ENCODE results near the gene PPARG.

The PPARG gene

DNA sequence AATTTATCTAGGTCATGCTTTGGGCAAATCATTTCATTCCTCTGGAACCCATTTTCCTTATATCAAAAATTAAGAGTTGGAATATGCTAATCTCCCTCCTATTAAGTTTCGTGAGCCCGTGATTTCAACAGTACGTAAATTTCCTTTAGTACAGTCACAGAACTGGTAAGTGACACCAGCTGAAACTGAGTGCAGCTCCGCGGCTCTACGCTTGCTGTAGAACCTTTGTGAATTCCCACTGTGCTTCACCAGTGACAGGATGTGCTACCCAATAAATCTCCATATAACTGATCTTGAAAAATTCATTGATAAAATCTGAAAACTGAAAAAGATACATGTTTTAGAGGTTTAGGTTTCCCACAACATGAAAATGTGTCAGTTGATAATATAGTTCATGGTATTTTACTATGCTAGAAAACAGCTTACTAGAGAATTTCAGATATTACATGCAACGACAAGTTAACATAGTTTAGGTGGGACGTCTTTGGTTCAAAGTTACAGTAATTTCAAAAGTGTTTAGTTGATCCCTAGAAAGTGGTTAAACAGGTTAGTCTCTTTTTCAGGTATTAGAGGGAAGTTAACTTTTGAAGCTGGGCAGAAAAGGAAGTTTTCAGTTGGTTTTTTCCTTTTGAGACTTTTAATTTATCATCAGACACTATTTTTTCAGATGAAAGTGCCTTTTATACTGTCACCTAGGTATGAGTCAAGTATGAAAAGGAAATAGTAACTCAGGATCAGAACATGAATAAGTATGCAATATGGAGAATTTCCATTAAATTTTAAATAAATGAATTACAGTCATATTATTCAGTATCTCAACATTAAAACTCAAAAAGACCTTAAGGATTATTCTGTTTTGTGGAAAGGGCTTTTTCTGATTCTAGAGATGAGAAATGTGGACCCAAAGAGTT, 57.0 kb downstream of the PPARG start:
- DNase-seq, result no peak

DNA sequence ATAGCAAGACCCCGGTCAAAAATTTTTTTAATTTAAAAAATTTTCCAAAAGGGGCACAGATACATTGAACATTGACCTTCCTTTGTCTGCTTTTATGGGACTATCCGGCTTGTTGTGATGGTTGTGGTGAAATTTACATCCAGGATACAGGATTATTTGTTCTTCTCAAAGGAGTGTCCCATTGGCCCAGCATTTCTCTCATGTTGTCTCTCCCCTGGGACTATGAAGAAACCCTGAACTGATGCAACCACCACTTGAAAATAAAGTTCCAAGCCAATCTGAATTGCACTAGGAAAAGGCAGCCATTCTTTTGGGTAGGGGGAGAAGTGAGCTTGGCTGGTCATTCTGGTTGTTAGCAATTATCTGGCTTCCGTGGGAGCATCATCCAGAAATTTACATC, 58.4 kb downstream of the PPARG start:
- DNase-seq, result no peak

DNA sequence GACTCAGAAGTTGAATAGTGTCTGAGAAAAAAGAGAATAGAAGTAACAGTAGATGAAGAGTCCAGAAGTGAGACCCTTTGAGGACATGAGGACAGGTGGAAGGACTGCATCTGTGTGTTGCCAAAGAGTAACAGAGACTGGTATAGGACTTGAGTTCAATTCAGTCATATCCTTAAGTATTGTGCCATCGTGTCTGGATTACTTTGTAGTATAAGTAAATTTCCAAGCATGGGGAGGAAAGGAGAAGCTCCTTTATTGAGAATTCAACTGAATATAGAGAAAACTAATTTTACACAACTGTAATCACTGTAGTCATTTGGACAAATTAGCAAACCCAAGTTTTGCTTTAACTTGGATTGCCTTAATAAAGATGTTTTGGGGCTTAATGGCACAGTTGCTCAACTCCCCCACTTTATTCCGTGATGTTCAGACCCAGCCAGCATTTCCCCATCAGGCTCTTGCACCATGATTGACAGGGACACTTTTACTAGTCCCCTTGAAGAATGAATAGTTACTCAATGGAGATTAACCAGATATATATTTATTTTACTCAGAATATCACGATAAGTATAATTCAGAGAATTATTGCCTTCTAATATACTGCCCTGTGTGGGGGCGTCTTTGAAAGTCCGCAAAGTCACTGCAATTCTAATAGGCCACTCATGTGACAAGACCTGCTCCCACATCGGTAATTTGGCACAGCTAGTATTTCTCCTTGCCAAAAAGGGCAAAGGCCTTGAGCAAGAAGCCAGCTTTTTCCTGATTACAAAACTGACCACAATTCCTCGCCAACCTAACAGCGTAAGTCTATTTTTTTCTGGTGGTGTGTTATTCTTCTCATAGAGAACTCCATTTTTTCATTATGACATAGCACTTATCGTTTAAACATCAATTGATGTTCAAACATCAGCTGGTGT, 61.3 kb downstream of the PPARG start:
- DNase-seq, result no peak

DNA sequence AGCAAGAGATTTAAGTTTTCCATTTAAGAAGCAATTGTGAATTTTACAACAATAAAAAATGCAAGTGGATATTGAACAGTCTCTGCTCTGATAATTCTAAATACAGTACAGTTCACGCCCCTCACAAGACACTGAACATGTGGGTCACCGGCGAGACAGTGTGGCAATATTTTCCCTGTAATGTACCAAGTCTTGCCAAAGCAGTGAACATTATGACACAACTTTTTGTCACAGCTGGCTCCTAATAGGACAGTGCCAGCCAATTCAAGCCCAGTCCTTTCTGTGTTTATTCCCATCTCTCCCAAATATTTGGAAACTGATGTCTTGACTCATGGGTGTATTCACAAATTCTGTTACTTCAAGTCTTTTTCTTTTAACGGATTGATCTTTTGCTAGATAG, 62.3 kb downstream of the PPARG start:
- no peak for DNase-seq

DNA sequence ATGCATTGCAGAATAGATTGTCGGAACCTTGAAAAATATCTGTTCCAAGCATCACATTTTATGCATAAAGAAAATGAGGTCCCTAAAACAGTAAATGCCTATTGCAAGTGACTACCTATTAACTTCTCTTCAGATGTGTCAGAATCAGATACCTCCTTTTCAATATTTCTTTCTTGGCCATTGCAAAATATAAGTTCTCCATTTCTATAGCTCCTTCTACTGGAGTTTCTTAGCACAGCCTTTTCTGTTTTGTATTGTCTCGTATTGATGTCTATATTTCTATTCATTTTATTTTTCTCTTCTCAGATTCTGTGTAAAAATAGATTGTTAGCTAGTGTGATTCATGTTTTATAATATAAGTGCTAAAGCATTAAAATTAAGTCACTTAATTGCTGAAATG, 63.4 kb downstream of the PPARG start:
- no peak for DNase-seq

DNA sequence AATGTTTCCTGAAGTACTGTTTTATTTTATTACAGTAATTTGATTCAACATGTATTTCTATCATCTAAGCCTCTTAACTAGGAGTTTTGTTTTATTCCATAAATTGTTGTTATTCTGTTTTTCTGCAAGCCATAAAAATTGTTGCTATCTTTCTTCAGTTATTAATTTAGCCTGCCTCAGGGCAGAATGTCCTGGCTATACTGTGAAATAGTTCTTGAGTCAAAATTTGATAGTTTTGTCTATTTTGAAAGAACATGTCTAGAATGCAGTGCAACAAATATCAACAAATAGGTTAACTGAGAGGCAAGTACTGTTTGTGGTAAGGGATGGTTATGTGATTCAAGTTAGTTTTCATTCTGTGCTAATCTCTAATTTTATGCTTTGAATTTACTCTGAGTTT, 63.9 kb downstream of the PPARG start:
- DNase-seq, result no peak

DNA sequence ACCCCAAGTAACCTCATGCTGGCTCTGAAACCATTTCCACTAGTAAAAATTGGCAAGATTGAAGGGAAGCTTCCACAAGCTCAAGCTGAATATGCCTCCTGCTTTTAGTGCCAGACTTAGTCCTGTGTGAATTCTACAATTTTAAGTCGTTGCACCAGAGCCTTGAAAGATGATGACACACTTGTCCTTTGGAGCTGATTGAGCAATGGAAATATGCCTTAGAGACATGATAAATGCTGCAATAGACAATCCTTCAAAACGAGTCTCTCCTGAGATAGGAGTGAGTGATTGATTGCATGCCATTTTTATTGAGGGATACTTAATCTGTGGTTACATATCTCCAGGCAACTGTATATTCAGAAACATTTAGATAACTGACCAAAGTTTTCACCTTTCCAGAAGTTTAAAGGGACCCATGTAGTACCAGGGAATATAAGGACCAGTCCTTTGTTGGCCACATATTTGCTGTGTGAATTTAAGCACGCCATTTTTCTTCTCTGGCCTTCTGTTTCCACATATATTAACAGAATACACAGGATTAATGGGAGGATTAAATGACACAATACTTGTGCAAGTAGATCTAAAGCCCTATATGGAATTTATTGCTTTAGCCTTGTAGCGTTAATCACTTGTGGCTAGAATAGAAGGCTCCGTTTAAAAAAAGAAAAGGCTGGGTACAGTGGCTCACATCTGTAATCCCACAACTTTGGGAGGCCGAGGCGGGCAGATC, 65.1 kb downstream of the PPARG start:
- DNase-seq, result no peak

DNA sequence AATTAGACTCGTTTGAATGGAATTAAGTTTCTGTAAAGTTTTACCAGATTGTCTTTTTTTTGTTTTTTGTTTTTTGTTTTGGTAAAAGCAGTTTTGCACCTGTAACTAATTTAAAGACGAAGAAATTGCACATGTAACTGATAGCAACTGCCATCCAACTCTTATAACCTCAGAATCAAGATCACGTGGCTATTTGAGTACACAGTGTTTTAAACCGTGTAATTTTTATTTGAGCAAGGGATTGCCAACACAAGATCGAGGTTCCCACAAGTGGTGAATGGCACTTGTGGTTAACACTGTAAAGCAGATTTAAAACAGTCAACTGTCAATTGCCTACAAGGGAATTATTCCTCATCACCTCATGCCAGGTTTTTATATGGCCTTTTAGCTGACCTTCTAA, 67.3 kb downstream of the PPARG start:
- no peak for DNase-seq

DNA sequence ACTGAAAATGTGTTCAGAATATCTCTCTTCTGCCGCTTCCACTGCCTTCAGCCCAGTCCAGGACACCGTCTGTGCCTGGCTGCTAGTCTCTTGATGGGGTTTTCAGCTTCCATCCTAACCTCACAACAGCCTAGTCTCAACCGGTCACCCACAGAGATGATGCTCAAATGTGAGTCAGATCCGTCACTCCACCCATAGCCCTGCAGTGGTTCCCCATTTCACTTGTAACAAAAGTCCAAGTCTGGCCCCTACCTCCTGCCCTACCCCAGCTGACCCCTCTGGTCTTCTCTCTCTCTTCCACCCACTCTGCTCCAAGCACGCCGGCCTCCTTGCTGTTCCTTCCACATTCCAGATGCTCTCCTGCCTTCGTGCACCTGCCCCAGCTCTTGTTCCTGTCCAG, 68.1 kb downstream of the PPARG start:
- no peak for DNase-seq

DNA sequence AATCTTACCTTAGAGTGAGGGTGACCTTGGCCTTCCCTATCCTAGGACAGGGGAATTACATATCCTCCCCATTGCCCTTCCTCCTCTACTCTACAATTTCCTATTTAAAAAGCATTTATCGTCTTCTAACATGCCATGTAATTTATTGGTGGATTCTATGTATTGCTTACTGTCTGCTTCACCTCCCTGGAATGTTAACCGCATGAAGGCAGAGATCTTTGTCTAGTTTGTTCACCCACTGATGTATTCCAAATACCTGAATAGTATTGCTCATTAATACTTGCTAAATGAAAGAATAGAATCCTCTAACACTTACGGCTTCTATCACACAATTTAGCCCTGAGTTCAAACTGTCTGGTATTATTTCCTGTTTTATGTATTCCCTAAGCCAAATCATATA, 68.6 kb downstream of the PPARG start:
- DNase-seq, result no peak

DNA sequence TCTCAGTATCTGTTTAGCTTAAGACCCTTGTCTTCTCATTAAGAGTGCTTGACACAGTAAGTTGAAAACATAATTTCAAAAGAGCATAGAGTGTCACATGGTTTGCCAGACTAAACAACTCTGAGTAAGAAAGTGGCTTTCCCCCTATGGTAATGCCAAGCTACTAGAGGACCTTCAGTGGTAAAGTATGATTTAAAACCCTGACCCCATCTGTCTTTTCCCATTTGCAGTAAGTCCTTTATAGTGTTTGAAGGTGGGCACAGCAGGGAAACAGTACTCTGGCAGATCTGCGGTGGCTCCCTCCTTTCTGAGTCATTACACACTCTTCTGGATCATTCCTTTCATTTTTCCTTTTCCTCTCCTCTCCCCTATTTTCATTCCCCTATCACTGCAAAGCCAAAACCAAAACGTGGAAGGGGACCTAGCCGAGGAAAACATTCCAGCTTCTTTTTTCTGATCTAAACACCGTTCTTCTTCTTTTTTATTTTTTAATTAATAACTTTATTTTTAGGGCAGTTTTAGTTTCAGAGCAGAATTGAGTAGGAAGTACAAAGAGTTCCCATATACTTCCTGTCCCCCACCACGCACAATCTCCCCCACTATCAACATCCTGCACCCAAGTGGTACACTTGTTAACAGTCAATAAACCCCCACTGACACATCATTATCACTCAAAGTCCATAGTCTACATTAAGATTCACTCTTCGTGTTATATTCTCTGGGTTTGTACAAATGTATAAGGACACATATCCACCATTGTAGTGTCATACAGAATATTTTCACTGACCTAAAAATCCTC, 74.7 kb downstream of the PPARG start:
- no peak for DNase-seq

DNA sequence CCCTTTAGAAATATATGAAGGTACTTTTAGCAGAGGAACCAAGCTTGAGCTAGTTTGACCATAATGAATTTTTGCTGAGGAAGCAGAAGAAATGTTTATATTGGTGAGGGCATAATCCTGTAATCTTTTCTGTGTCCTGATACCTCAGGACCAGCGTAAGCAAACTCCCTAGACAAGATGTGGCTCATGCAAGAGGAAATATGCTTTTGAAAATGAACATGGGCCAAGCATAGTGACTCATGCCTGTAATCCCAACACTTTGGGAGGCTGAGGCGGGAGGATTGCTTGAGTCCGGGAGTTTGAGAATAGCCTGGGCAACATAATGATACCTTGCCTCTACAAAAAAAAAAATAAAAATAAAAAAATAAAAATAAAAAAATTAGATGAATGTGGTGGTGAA, 78.5 kb downstream of the PPARG start:
- no peak for DNase-seq

DNA sequence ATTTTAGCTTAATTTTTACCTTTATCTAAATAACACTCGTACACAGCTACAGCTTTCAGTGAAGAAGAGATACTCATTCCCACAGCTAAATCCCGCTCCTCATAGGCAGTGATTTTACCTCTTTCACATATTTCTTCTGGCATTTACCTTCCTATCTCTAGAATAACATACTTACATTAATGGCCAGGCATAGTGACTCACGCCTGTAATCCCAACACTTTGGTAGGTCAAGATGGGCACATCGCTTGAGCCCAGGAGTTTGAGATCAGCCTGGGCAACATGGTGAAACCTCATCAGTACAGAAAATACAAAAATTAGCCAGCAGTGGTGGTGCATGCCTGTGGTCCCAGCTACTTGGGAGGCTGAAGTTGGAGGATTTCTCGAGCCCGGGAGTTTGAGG, 80.2 kb downstream of the PPARG start:
- no peak for DNase-seq

DNA sequence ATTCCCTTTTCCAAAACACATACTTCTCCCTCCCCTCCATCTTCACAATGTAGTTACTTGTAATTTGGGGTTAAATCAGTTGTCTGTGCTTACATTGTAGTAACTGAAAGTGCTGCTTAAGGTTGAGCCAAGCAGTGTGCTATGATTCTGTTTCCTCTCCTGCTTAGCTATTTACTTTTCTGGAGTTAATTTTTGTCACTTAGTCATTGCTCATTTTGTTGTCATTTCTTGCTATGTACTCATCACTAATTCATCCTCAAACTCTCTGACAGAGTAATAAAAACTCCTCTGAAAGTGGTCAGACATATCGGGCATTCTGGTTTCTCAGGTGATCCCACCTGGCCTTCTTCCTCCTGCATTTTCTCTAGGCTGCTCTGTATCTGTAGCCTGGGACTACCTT, 80.7 kb downstream of the PPARG start:
- no peak for DNase-seq

DNA sequence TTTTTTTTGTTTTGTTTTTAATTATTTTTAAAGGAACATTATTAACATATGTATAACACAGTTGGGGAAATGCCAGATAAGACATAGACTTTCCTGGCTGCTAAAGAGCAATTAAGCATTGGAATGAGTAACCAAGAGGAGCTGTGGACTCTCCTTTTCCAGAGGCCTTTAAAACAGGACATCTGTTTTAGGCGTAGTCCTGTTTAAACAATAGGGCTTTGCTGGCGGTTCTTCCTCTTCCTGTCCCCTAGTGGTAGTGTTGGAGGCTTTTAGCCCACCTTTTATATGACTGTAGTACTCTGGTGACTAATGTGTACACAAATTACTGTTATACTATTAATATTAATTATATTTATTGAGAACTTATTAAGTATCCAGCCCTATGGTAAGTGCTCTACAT, 81.9 kb downstream of the PPARG start:
- no peak for DNase-seq

DNA sequence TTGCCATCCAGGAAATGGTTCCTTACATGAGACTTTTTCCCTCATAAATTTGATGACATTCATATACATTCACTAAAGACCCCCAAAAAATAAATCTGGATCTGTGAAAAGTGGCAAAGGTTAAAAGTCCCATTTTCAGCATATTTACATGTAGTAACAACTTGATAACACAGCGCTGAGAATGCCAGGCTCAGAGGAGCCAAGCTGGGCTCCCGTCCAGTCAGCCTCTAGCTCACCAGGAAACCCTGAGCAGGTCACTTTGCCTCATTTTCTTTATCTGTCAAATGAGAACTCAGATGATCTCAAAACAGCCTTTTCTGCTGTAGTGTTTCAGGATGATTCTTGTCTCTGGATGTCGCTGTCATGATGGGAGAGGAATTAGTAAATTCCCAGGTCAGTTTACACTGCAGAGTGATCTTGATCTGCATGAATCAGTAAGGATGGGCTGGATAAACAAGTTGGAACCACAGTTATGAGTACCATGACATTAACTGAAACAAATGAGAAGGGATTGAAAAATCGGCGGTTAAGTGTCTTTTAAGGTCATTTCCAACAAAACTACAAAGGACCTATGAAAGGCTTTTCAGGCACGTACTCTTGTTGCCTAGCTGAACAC, 82.8 kb downstream of the PPARG start:
- no peak for DNase-seq

DNA sequence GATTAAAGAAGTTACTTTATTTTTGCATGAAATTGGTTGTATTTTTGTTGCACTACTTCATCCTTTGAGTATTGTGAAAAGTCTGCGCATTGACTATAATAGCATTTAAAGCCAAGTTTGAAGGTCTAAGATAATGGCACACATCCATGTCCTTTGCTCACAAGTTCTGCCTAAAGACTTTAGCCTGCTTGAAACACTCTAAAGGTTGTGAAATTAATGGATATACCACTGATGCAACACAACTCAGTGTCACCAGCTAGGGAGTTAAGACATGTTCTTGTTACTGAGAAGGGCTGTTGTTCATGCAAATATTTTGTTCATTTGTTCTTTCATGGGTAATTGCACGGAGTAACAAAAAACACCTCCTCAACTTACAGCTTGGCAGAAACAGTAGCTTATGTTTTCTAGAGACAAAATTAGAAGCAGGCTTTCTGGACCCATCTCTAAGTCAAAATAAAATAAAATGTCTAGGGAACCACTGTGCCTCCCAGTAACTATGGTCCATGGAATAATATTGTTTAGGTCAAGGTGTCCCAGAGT, 83.9 kb downstream of the PPARG start:
- DNase-seq, result no peak

DNA sequence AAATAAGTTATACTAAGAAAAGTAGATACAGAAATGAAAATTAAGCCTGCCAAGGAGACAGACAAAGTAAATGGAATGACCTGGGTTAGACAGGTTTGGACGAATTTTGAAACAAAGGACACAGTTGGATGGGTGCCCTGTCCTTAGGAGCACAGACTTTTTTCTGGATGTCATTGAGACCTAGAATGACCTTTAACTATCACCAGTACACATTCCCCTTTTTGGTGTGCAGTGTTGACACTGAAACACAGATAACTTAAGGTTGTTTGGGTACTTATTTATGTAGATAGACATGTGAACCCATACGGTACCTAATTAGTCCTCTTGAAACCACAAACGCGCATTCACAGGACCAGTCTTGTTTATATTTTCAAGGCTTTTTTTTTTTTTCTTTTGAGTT, 86.7 kb downstream of the PPARG start:
- no peak for DNase-seq

DNA sequence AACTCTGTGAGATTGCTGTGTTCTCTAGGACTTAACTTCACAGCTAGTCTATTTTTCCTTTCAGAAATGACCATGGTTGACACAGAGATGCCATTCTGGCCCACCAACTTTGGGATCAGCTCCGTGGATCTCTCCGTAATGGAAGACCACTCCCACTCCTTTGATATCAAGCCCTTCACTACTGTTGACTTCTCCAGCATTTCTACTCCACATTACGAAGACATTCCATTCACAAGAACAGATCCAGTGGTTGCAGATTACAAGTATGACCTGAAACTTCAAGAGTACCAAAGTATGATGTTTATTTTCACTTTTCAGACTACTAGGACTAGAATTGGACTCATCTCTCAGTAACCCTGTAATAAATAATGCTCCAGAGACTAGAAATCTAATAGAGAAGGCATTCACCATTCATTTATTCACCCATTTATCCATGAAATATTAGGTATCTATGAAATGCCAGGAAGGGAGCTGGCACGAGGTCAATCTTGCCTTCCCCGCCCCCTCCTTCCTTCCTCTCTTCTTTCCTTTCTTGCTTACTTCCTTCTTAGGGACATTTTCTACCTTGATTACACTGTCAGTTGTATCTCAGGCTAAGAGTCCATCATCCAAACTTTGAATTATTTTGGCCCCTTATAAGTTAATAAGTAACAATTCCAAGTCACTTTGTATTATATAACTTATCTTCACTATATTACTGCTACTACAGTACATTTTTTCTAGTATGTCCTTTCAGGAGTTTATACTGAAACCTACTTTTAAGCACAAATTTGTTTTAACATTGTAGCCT, 91.0 kb downstream of the PPARG start:
- DNase-seq, result no peak

DNA sequence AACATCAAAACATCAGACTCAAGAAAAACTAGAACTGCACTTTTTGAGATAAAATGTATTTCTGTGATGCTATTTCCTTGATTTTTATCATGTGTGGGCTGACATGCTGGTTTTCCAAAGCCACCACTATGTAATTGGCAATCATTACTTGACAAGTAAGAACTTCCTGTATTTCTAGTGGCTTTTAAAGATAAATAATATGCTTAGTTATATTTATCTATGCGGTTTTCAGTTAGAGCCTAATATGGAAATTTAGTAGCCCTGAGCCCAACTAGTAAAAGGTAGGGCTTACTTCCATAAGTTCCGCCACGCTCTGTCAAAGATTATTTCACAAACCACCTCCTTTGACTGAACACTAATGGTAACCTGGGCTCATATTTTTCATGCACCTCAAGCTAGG, 91.6 kb downstream of the PPARG start:
- DNase-seq, result no peak

DNA sequence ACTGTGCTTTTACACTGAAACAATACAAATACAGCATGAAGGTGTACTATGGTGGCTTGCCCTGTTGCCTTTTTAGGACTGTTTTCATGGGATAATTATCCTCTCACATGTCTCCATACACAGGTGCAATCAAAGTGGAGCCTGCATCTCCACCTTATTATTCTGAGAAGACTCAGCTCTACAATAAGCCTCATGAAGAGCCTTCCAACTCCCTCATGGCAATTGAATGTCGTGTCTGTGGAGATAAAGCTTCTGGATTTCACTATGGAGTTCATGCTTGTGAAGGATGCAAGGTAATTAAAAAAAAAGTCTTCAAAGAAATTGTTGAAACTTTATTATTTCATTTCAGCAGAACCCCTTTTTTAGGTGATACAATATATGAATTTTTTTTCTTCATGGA, 92.3 kb downstream of the PPARG start:
- no peak for DNase-seq

Measured in activated CD8-positive, alpha-beta memory T cell treated with anti-CD3 and anti-CD28 coated beads, Interleukin-2, amount 50 U/mL, for 48 hours (primary cell).